Heart left ventricle (tissue), 13 donors: ENCODE measurements around the gene MSH5.
A peak's percentile ranks its signal among the peaks of the same experiment; 100 is the strongest.

Experiments
- CTCF ChIP-seq, 12 donors: fragments of 200-600 bp; sonication (generic) in 4 of 12; IDR thresholded peaks; one replicate each; pipeline versions ENCODE4 v1.5.0 to v1.8.0; 2018 to 2022; ENCODE audit warnings: antibody characterized with exemption in 12 of 12, mild to moderate bottlenecking in 5 of 12
- POLR2A ChIP-seq, 2 donors: fragments of 450-650 bp; IDR thresholded peaks; one replicate each; pipeline ENCODE4 v1.6.1; 2017; ENCODE audit warnings: antibody characterized with exemption in 2 of 2, mild to moderate bottlenecking in 2 of 2, moderate library complexity in 2 of 2
- donor health status: ischemic (EF 13 %, LVEDD 7.1; RV severe dilation, severe dysfunction).
- donor health status: DM: no; HTN: yes; CAD: no.
- donor health status: DM: no; HTN: no; CAD: no.
- donor health status: ischemic (EF 25% LVEDD 6.9; RV normal size, moderate dysfunction).
- donor health status: ischemic (EF 25% LVEDD 5.7; RV mildly dilated, moderate dysfunction).
- donor health status: ischemic (EF 35%, LVEDD 5.7; RV mildly dilated, moderate dysfunction).
- donor health status: nonischemic (EF 11% LVEDD 7.7; RV severe dilation, severe dysfunction).
- donor health status: DM: yes; HTN: yes; CAD: no.
- donor health status: PGD.
- donor health status: ischemic (EF 29% LVEDD 5.4; RV normal size, mild dysfunction).
- donor health status: nonischemic (EF 23%, LVEDD 6.1; RV moderate dilation, normal function).

GRCh38 chr6:31776989-31777666 lies 37.3 kb downstream of the MSH5 start, which contains the start of gene VWA7:
- TF ChIP-seq POLR2A (IDR thresholded peaks at IDR 0.05), result peak in 1 of 2 donors; percentile 49
- TF ChIP-seq CTCF (IDR thresholded peaks at IDR 0.05), result no peak
